Erythroblast (primary cell): Measurements from ENCODE around the gene MEGF9.

Experiments used
- GATA1 ChIP-seq: IDR thresholded peaks from 2 replicates; pipeline ENCODE4 v1.6.1; 2011; ENCODE audit warnings: low read depth, mild to moderate bottlenecking, control low read depth, low read length, moderate library complexity
- POLR2A ChIP-seq: IDR thresholded peaks from 2 replicates; pipeline ENCODE4 v1.6.1; 2011; ENCODE audit warnings: mild to moderate bottlenecking, low read length

GRCh38 chr9:120603010-120603409 lies 111.3 kb downstream of the MEGF9 start:
- no peak for TF ChIP-seq POLR2A
- no peak for TF ChIP-seq GATA1
